ENCODE results near the gene GJA4.
"Not testable (repeated sequence)": the region's sequence is repeated elsewhere in the genome, so short reads cannot be mapped to it uniquely, and the experiment has no call there.

The GJA4 gene

DNA sequence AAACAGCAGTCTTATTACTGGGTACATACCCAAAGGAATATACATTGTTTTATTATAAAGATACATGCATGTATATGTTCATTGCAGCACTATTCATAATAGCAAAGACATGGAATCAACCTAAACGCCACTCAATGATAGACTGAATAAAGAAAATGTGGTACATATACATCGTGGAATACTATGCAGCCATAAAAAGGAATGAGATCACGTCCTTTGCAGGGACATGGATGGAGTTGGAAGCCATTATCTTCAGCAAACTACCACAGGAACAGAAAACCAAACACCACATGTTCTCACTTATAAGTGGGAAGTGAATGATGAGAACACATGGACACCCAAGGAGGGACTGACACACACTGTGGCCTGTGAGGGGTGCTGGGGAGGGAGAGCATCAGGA is 18.0 kb downstream of the GJA4 start:
- not testable (repeated sequence) for H3K27me3 ChIP-seq (ENCODE audit: control insufficient read depth in 3 of 3, insufficient read depth in 3 of 3, low read depth in 1 of 3, low read length in 3 of 3); H2BK120ac ChIP-seq (ENCODE audit: low read depth, low read length); H3K9me3 ChIP-seq (replicated peaks in 1 of 2; ENCODE audit: control insufficient read depth in 2 of 2, insufficient read depth in 1 of 2, low read depth in 1 of 2, low read length in 2 of 2); H3K9ac ChIP-seq (ENCODE audit: low read depth, low read length, poor library complexity); H2BK15ac ChIP-seq (ENCODE audit: low read length); H3K14ac ChIP-seq (ENCODE audit: low read length); H3K18ac ChIP-seq (ENCODE audit: low read length); H3K4me2 ChIP-seq (ENCODE audit: insufficient read depth, low read length, poor library complexity, severe bottlenecking); H2AFZ ChIP-seq (ENCODE audit: low read length); H2BK12ac ChIP-seq (ENCODE audit: low read length); H3K4ac ChIP-seq (ENCODE audit: low read length); H4K8ac ChIP-seq (ENCODE audit: low read depth, low read length); H4K91ac ChIP-seq (ENCODE audit: low read depth, low read length, poor library complexity); H2AK5ac ChIP-seq (ENCODE audit: low read depth, low read length); H2BK5ac ChIP-seq (ENCODE audit: low read length); H3K79me1 ChIP-seq (ENCODE audit: low read depth, low read length); H3K4me1 ChIP-seq (ENCODE audit: control insufficient read depth in 2 of 2, insufficient read depth in 1 of 2, low read depth in 1 of 2, low read length in 2 of 2); H3K4me3 ChIP-seq (ENCODE audit: low read length in 2 of 2); H3K23ac ChIP-seq (ENCODE audit: low read depth, low read length, poor library complexity); H3K27ac ChIP-seq (replicated peaks; ENCODE audit: low read length); H3K36me3 ChIP-seq (replicated peaks in 1 of 2; ENCODE audit: control insufficient read depth in 2 of 2, insufficient read depth in 2 of 2, low read length in 2 of 2); DNase-seq (ENCODE audit: low spot score)
- no CpG with 5 or more reads among the region's 3 CpGs for WGBS, 2 donors (ENCODE audit: extremely low coverage in 2 of 2, insufficient read length in 2 of 2, insufficient replicate concordance in 1 of 2)

DNA sequence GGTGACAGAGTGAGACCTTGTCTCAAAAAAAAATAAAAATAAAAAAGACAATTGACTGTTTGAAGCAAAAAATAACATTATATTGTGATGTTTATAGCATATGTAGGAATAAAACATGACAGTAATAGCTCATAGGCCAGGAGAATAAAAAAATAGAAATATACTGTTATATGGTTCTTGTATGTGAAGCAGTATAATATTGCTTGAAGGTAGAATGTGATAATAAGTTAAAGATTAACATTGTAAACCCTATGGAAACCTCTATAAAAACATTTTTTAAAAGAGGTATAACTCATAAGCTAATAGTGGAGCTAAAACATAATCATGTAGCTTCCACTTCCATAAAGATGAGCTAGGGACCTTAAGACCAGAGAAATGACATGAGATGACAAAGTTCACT is 23.5 kb downstream of the GJA4 start:
- H4K8ac ChIP-seq (ENCODE audit: low read depth, low read length), result no peak overlapping the region
- H3K18ac ChIP-seq (ENCODE audit: low read length), result no peak overlapping the region
- no peak overlapping the region for H3K27ac ChIP-seq (replicated peaks; ENCODE audit: low read length)
- H3K4ac ChIP-seq (ENCODE audit: low read length), result no peak overlapping the region
- no peak overlapping the region for H2BK120ac ChIP-seq (ENCODE audit: low read depth, low read length)
- no peaks in the 10 kb centered on the region for H3K79me1 ChIP-seq (ENCODE audit: low read depth, low read length)
- no peak overlapping the region for H3K4me3 ChIP-seq (ENCODE audit: low read length in 2 of 2)
- no peak overlapping the region for H3K23ac ChIP-seq (ENCODE audit: low read depth, low read length, poor library complexity)
- H2BK5ac ChIP-seq (ENCODE audit: low read length), result no peak overlapping the region
- H3K14ac ChIP-seq (ENCODE audit: low read length), result no peak overlapping the region
- H2AK5ac ChIP-seq (ENCODE audit: low read depth, low read length), result no peak overlapping the region
- no peak overlapping the region for H3K4me2 ChIP-seq (ENCODE audit: insufficient read depth, low read length, poor library complexity, severe bottlenecking)
- no peaks in the 10 kb centered on the region for H3K36me3 ChIP-seq (replicated peaks in 1 of 2; ENCODE audit: control insufficient read depth in 2 of 2, insufficient read depth in 2 of 2, low read length in 2 of 2)
- H2BK12ac ChIP-seq (ENCODE audit: low read length), result no peak overlapping the region
- H3K4me1 ChIP-seq (ENCODE audit: control insufficient read depth in 2 of 2, insufficient read depth in 1 of 2, low read depth in 1 of 2, low read length in 2 of 2), result peaks cover 0 to 1% of the 10 kb centered on the region in 2 donors
- H2BK15ac ChIP-seq (ENCODE audit: low read length), result no peak overlapping the region
- no peaks in the 10 kb centered on the region for H3K27me3 ChIP-seq (ENCODE audit: control insufficient read depth in 3 of 3, insufficient read depth in 3 of 3, low read depth in 1 of 3, low read length in 3 of 3)
- DNase-seq (ENCODE audit: low spot score), result no peak
- H4K91ac ChIP-seq (ENCODE audit: low read depth, low read length, poor library complexity), result no peak overlapping the region
- H3K9me3 ChIP-seq (replicated peaks in 1 of 2; ENCODE audit: control insufficient read depth in 2 of 2, insufficient read depth in 1 of 2, low read depth in 1 of 2, low read length in 2 of 2), result no peaks in the 10 kb centered on the region
- no peak overlapping the region for H2AFZ ChIP-seq (ENCODE audit: low read length)
- no peak overlapping the region for H3K9ac ChIP-seq (ENCODE audit: low read depth, low read length, poor library complexity)

DNA sequence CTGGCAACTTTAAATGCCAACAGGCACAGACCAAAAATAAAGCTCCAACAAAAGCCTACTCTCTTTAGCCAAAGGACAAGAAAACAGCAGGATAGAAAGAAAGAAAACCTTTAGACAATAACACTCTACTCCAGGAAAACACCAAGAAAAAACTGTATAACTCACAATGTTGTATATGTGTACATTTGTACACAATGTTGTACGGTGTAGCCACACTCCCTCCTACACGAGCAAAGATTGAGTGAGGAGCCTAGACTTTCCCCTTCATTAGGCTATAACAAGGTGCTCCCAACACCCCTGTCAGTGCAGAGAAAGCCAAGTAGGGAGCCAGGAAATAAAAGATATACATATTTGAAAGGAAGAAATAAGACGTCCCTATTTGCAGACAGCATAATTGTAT is 24.0 kb downstream of the GJA4 start:
- no peaks in the 10 kb centered on the region for H3K27me3 ChIP-seq (ENCODE audit: control insufficient read depth in 3 of 3, insufficient read depth in 3 of 3, low read depth in 1 of 3, low read length in 3 of 3)
- no peaks in the 10 kb centered on the region for H3K79me1 ChIP-seq (ENCODE audit: low read depth, low read length)
- no peak overlapping the region for H3K27ac ChIP-seq (replicated peaks; ENCODE audit: low read length)
- H2BK120ac ChIP-seq (ENCODE audit: low read depth, low read length), result no peak overlapping the region
- no peak overlapping the region for H2BK12ac ChIP-seq (ENCODE audit: low read length)
- H2BK5ac ChIP-seq (ENCODE audit: low read length), result no peak overlapping the region
- no peak overlapping the region for H2BK15ac ChIP-seq (ENCODE audit: low read length)
- no peak overlapping the region for H3K23ac ChIP-seq (ENCODE audit: low read depth, low read length, poor library complexity)
- no peak overlapping the region for H3K4ac ChIP-seq (ENCODE audit: low read length)
- no peak overlapping the region for H3K4me2 ChIP-seq (ENCODE audit: insufficient read depth, low read length, poor library complexity, severe bottlenecking)
- no peak overlapping the region for H2AK5ac ChIP-seq (ENCODE audit: low read depth, low read length)
- H3K9ac ChIP-seq (ENCODE audit: low read depth, low read length, poor library complexity), result no peak overlapping the region
- H3K18ac ChIP-seq (ENCODE audit: low read length), result no peak overlapping the region
- H3K36me3 ChIP-seq (replicated peaks in 1 of 2; ENCODE audit: control insufficient read depth in 2 of 2, insufficient read depth in 2 of 2, low read length in 2 of 2), result no peaks in the 10 kb centered on the region
- H3K9me3 ChIP-seq (replicated peaks in 1 of 2; ENCODE audit: control insufficient read depth in 2 of 2, insufficient read depth in 1 of 2, low read depth in 1 of 2, low read length in 2 of 2), result no peaks in the 10 kb centered on the region
- peaks cover 0 to 1% of the 10 kb centered on the region in 2 donors for H3K4me1 ChIP-seq (ENCODE audit: control insufficient read depth in 2 of 2, insufficient read depth in 1 of 2, low read depth in 1 of 2, low read length in 2 of 2)
- WGBS, 2 donors (ENCODE audit: extremely low coverage in 2 of 2, insufficient read length in 2 of 2, insufficient replicate concordance in 1 of 2), result no CpG with 5 or more reads among the region's 3 CpGs
- H2AFZ ChIP-seq (ENCODE audit: low read length), result no peak overlapping the region
- no peak for DNase-seq (ENCODE audit: low spot score)
- no peak overlapping the region for H3K4me3 ChIP-seq (ENCODE audit: low read length in 2 of 2)
- no peak overlapping the region for H4K8ac ChIP-seq (ENCODE audit: low read depth, low read length)
- no peak overlapping the region for H3K14ac ChIP-seq (ENCODE audit: low read length)
- no peak overlapping the region for H4K91ac ChIP-seq (ENCODE audit: low read depth, low read length, poor library complexity)

DNA sequence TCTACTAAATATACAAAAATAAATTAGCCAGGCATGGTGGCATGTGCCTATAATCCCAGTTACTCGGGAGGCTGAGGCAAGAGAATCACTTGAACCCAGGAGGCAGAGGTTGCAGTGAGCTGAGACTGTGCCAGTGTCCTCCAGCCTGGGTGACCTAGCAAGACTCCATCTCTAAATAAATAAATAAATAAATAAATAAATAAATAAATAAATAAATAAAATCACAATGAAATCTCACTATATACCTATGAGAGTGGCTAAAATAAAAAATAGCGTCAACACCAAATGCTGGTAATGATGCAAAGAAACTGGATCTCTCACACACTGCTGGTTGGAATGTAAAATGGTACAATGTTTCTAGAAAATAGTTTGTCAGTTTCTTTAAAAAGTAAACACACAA is 26.1 kb downstream of the GJA4 start:
- H3K4ac ChIP-seq (ENCODE audit: low read length); H4K8ac ChIP-seq (ENCODE audit: low read depth, low read length); H3K4me2 ChIP-seq (ENCODE audit: insufficient read depth, low read length, poor library complexity, severe bottlenecking): not testable (repeated sequence)

More for the DNA sequence above, 26.1 kb downstream of the GJA4 start:
- H3K27ac ChIP-seq (replicated peaks; ENCODE audit: low read length); H3K14ac ChIP-seq (ENCODE audit: low read length); DNase-seq (ENCODE audit: low spot score); H2BK5ac ChIP-seq (ENCODE audit: low read length); H2BK15ac ChIP-seq (ENCODE audit: low read length); H3K4me1 ChIP-seq (ENCODE audit: control insufficient read depth in 2 of 2, insufficient read depth in 1 of 2, low read depth in 1 of 2, low read length in 2 of 2); H2BK12ac ChIP-seq (ENCODE audit: low read length); H3K9me3 ChIP-seq (replicated peaks in 1 of 2; ENCODE audit: control insufficient read depth in 2 of 2, insufficient read depth in 1 of 2, low read depth in 1 of 2, low read length in 2 of 2); H3K18ac ChIP-seq (ENCODE audit: low read length); H2BK120ac ChIP-seq (ENCODE audit: low read depth, low read length); H3K23ac ChIP-seq (ENCODE audit: low read depth, low read length, poor library complexity); H3K36me3 ChIP-seq (replicated peaks in 1 of 2; ENCODE audit: control insufficient read depth in 2 of 2, insufficient read depth in 2 of 2, low read length in 2 of 2); H3K4me3 ChIP-seq (ENCODE audit: low read length in 2 of 2); H2AFZ ChIP-seq (ENCODE audit: low read length); H3K79me1 ChIP-seq (ENCODE audit: low read depth, low read length); H4K91ac ChIP-seq (ENCODE audit: low read depth, low read length, poor library complexity); H2AK5ac ChIP-seq (ENCODE audit: low read depth, low read length); H3K9ac ChIP-seq (ENCODE audit: low read depth, low read length, poor library complexity); H3K27me3 ChIP-seq (ENCODE audit: control insufficient read depth in 3 of 3, insufficient read depth in 3 of 3, low read depth in 1 of 3, low read length in 3 of 3): not testable (repeated sequence)
- WGBS, 2 donors (ENCODE audit: extremely low coverage in 2 of 2, insufficient read length in 2 of 2, insufficient replicate concordance in 1 of 2), result no CpG with 5 or more reads among the region's 2 CpGs

All from neuronal stem cell (in vitro differentiated cells).